ENCODE results near the gene COL13A1.

- TF ChIP-seq CTCF (IDR thresholded peaks at IDR 0.05 in 2 of 3, conservative IDR thresholded peaks at IDR 0.05 in 1 of 3; ENCODE audit: borderline replicate concordance in 1 of 3, insufficient read depth in 1 of 3, low read depth in 2 of 3, low read length in 2 of 3) (no peak), TCF7L2 (IDR thresholded peaks at IDR 0.05; ENCODE audit: borderline replicate concordance, extremely low read depth, insufficient read depth, insufficient read length) (no peak), REST (IDR thresholded peaks at IDR 0.05; ENCODE audit: low read depth) (no peak), MAX (IDR thresholded peaks at IDR 0.05) (no peak), POLR2AphosphoS5 (IDR thresholded peaks at IDR 0.05; ENCODE audit: low read depth, low read length) (no peak), EZH2 (IDR thresholded peaks at IDR 0.05) (no peak), POLR2A (IDR thresholded peaks at IDR 0.05; ENCODE audit: borderline replicate concordance, extremely low read depth, insufficient read depth, insufficient read length) (no peak), EZH2phosphoT487 (IDR thresholded peaks at IDR 0.05; ENCODE audit: borderline replicate concordance) (no peak), ATF3 (IDR thresholded peaks at IDR 0.05) (no peak)
These were observed 152.1 kb downstream of the COL13A1 start for GRCh38 chr10:69953851-69954250.
